GM18499 (cell line): ENCODE measurements around the gene ZCWPW2.

Experiments used
- ATAC-seq: cut with Tn5 transposase; IDR thresholded peaks from one replicate; pipeline ENCODE4 v1.9.1; 2021; ENCODE audit warnings: moderate number of reproducible peaks; ENCODE audit not compliant: insufficient read depth, unreplicated experiment

ZCWPW2 gene

DNA sequence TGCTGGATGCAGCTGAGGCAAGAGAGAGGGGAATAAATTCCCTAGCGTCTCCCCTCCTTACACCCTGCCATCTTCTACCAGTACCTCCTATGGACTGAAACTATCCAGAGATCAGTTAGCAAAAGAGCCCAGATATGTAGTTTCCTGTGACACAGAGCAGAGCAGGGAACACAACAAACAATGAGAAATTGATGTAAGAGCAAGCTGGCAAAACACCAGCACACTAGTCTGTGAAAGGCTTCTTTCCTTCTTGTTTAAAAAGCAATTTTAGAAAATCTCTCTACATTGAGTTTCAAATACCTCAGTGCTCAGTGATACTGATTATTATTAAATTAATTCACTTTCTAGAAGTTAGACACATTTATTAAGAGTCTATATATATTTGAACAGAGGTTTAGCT lies 215.7 kb downstream of the ZCWPW2 start:
- no peak for ATAC-seq

DNA sequence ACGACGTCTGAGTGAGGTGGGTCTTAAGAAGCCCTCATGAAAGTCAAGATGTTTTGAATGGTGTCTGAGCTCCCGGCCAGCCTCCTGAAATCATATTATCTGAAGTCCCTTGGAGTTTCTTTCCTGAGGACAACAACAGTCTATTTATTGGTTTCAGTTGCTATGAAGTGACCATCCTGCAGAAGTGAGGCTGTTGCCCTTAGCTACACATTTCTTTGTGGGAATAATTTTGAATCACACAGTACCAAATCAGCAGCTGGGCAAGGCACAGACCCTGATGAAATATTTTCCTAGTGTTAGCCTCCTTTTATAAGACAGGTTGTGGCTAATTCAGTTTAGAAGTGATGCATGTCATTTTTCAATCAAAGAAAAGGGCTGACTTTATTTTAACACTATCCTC lies 220.8 kb downstream of the ZCWPW2 start:
- no peak for ATAC-seq

DNA sequence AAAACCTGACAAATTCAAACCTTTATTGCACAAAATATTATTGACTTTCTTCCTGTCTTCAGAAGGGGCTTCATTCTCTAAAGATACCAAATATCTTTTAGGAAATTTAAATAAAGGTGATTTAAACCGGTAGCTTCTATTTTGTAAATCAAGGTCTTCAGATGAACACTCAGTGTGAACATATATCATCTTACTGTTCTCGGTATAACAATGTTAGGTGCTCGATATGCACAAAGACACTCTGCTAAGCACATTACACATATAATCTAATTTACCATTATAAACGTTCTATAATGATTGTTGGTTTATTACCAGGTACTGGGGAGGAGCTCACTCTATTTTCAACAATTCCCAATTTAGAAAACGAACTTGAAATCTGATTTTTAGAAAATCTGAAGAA lies 225.5 kb downstream of the ZCWPW2 start:
- no peak for ATAC-seq

DNA sequence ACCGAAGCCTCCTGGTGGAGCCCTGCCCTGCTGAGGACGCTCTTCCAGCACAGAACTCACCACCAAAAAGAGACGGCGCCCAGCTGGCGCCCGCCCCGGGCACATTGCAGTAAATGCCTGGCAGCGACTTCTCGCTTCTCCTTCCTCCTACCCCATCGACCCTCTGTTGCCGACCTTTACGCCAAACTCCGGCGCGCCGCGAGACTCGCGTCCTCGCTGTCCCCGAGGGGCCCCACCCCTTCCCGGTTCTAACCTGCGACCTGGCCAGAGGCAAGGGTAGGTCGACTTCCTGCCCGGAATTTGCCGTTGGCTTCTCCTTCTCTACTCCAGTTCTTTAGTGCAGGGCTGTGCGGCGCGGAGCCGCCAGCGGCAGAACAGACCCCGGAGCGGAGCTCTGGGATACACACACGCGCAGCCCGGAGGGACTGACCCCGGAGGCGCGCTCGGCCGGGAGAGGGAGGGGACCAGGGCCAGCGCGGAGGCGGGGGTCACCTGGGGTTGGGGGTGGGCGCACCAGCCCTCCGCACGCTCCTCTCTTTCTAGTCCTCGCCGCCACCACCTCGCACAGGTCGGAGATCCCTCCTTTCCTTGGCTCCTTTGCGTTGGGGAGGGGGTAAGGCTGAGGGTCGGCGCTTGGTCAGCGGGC lies 226.7 kb downstream of the ZCWPW2 start:
- ATAC-seq = no peak
